K562 (cell line): ENCODE measurements around the gene RARA. TPM values are rescaled to one million over a fixed set of nuclear protein-coding genes. Genes with fewer than 3 reads are reported as not detected.

ENCODE experiments used
- ATF2 ChIP-seq: sonication (generic); formaldehyde crosslinking; IDR thresholded peaks from 2 replicates; pipeline ENCODE4 v1.8.1; 2022; ENCODE audit warnings: missing genetic modification reagents
- BRF1 ChIP-seq: IDR thresholded peaks from 3 replicates; pipeline ENCODE4 v1.6.1; 2011; ENCODE audit warnings: borderline replicate concordance, mild to moderate bottlenecking; ENCODE audit not compliant: insufficient read length; ENCODE audit errors: extremely low read depth
- CXXC5 ChIP-seq: fragments of 250-450 bp; sonication (Bioruptor Pico); IDR thresholded peaks from 2 replicates; pipeline ENCODE4 v1.8.0; 2022; ENCODE audit warnings: inconsistent platforms, mild to moderate bottlenecking, moderate library complexity
- E2F3 ChIP-seq: fragments of 250-450 bp; sonication (Bioruptor Pico); IDR thresholded peaks from 2 replicates; pipeline ENCODE4 v1.4.0; 2020; ENCODE audit warnings: mild to moderate bottlenecking
- ETS1 ChIP-seq: conservative IDR thresholded peaks from 2 replicates; pipeline ENCODE4 v1.6.1; 2011; ENCODE audit warnings: low read depth, mild to moderate bottlenecking, low read length; ENCODE audit not compliant: control insufficient read depth
- FIP1L1 ChIP-seq: fragments of 200-400 bp; formaldehyde crosslinking; IDR thresholded peaks from 2 replicates; pipeline ENCODE4 v1.6.1; 2018; ENCODE audit warnings: mild to moderate bottlenecking, low read depth, low read length; ENCODE audit not compliant: poor library complexity, severe bottlenecking
- HMGN3 ChIP-seq: IDR thresholded peaks from 2 replicates; pipeline ENCODE4 v1.6.1; 2011; ENCODE audit warnings: borderline replicate concordance, low read depth, mild to moderate bottlenecking, mixed read lengths, low read length; ENCODE audit not compliant: insufficient read length; ENCODE audit errors: extremely low read depth
- RFX5 ChIP-seq: IDR thresholded peaks from 2 replicates; pipeline ENCODE4 v1.6.1; 2011; ENCODE audit warnings: low read depth, mild to moderate bottlenecking, improper control_type of control experiment, low read length
- RNF2 ChIP-seq: sonication (generic); IDR thresholded peaks from 2 replicates; pipeline ENCODE4 v1.6.1; 2016
- SMAD4 ChIP-seq: fragments of 250-450 bp; sonication (Bioruptor Pico); conservative IDR thresholded peaks from 2 replicates; pipeline ENCODE4 v1.8.0; 2021; ENCODE audit warnings: inconsistent platforms, mild to moderate bottlenecking, moderate library complexity
- SRF ChIP-seq, 2 experiments: fragments of 250-450, 450-650 bp in 1 of 2; sonication (Bioruptor Pico) in 1 of 2; sonication (generic) in 1 of 2; formaldehyde crosslinking; IDR thresholded peaks; 2 replicates each; pipeline versions ENCODE4 v1.5.0 to v1.5.1; 2020 to 2022; ENCODE audit warnings: mild to moderate bottlenecking in 1 of 2, missing genetic modification reagents in 1 of 2
- SRSF3 ChIP-seq: fragments of 200-400 bp; formaldehyde crosslinking; IDR thresholded peaks from 2 replicates; pipeline ENCODE4 v1.6.1; 2016; ENCODE audit warnings: mild to moderate bottlenecking, low read length, moderate library complexity; ENCODE audit not compliant: insufficient read depth
- TEAD1 ChIP-seq, 2 experiments: fragments of 450-650 bp in 1 of 2; sonication (generic) in 1 of 2; formaldehyde crosslinking; IDR thresholded peaks; 2 replicates each; pipeline versions ENCODE4 v1.4.0 to v1.8.0; 2020 to 2022; ENCODE audit warnings: mild to moderate bottlenecking in 2 of 2, missing genetic modification reagents in 1 of 2
- TFAM ChIP-seq: fragments of 250-450 bp; sonication (Bioruptor Pico); conservative IDR thresholded peaks from 2 replicates; pipeline ENCODE4 v1.5.0; 2021; ENCODE audit warnings: mild to moderate bottlenecking, moderate library complexity
- VEZF1 ChIP-seq: fragments of 200-800 bp; sonication (Bioruptor generic); IDR thresholded peaks from 2 replicates; pipeline ENCODE4 v1.6.1; 2017; ENCODE audit warnings: missing genetic modification characterization, missing compliant biosample characterization
- ZC3H8 ChIP-seq: fragments of 450-650 bp; IDR thresholded peaks from 2 replicates; pipeline ENCODE4 v1.6.1; 2017
- ZEB2 ChIP-seq: fragments of 450-650 bp; IDR thresholded peaks from 2 replicates; pipeline ENCODE4 v1.6.1; 2016
- ZKSCAN1 ChIP-seq: fragments of 150-350 bp; IDR thresholded peaks from 2 replicates; pipeline ENCODE4 v1.6.1; 2016; ENCODE audit warnings: low read depth, low read length
- ZNF175 ChIP-seq: fragments of 200-800 bp; sonication (Bioruptor generic); IDR thresholded peaks from 2 replicates; pipeline ENCODE4 v1.6.1; 2016; ENCODE audit warnings: low read depth, mild to moderate bottlenecking, missing genetic modification characterization, missing compliant biosample characterization
- ZNF561 ChIP-seq: fragments of 450-650 bp; formaldehyde crosslinking; conservative IDR thresholded peaks from 2 replicates; pipeline ENCODE4 v1.4.0; 2020; ENCODE audit warnings: mild to moderate bottlenecking, moderate library complexity
- ZNF57 ChIP-seq: fragments of 450-650 bp; formaldehyde crosslinking; IDR thresholded peaks from 2 replicates; pipeline ENCODE4 v1.4.0; 2020; ENCODE audit warnings: mild to moderate bottlenecking, moderate library complexity
- ZNF586 ChIP-seq: fragments of 450-650 bp; formaldehyde crosslinking; conservative IDR thresholded peaks from 2 replicates; pipeline ENCODE4 v1.4.0; 2020; ENCODE audit warnings: mild to moderate bottlenecking, moderate library complexity
- ZNF695 ChIP-seq: fragments of 450-650 bp; formaldehyde crosslinking; IDR thresholded peaks from 2 replicates; pipeline ENCODE4 v1.4.0; 2020; ENCODE audit warnings: mild to moderate bottlenecking, moderate library complexity
- ZNF778 ChIP-seq: fragments of 450-650 bp; formaldehyde crosslinking; IDR thresholded peaks from 2 replicates; pipeline ENCODE4 v1.4.0; 2020; ENCODE audit warnings: mild to moderate bottlenecking, moderate library complexity
- ZNF785 ChIP-seq: fragments of 250-450 bp; sonication (Bioruptor Pico); IDR thresholded peaks from 2 replicates; pipeline ENCODE4 v1.4.0; 2020; ENCODE audit warnings: mild to moderate bottlenecking
- ZNF79 ChIP-seq: fragments of 250-450 bp; sonication (Bioruptor Pico); IDR thresholded peaks from 2 replicates; pipeline ENCODE4 v1.4.0; 2020; ENCODE audit warnings: low read depth, mild to moderate bottlenecking, moderate library complexity
- polyA plus RNA-seq, 8 experiments: library from polyadenylated mRNA; depleted of rRNA in 4 of 8; stranded (reverse) in 5 of 8; unstranded in 3 of 8; fragments of >200 nt; fragmentation: Nextera tagmentation in 2 of 8; fragmentation: Illumina TruSeq in 1 of 8; extraction: Ambion mirVana in 2 of 8; extraction: Trizol in 1 of 8; gene quantifications; 2 replicates each; pipeline versions ENCODE4 v1.2.1 to v1.2.3, GENCODE V29; 2011 to 2014; ENCODE audit warnings: inconsistent platforms in 1 of 8, missing spikeins in 1 of 8
- total RNA-seq, 7 experiments: library from RNA; depleted of rRNA in 6 of 7; stranded (reverse); fragments of >200 nt in 6 of 7; fragmentation: Illumina TruSeq in 2 of 7; extraction: Trizol in 2 of 7; gene quantifications; 2 replicates each; pipeline versions ENCODE4 v1.2.1 to v1.2.3, GENCODE V29; 2011 to 2021; ENCODE audit warnings: low replicate concordance in 1 of 7

RARA gene
- total and polyA plus RNA-seq, 9 of the 15 experiments (the other 6 are each of a cell fraction or from before 2014, with no cell fraction given): 0.10 to 28.0 (median 7.9) TPM

GRCh38 chr17:40329839-40330794 lies 21.1 kb downstream of the RARA start (continued):
- peak; percentile 81 for TF ChIP-seq VEZF1 (CRISPR knock-in tag)
- no peak for TF ChIP-seq ZC3H8
- TF ChIP-seq TFAM (CRISPR knock-in tag): no peak
- TF ChIP-seq ZNF695: no peak
- TF ChIP-seq ZNF79 (CRISPR knock-in tag): no peak
- TF ChIP-seq TEAD1 (CRISPR knock-in tag; IDR thresholded peaks at IDR 0.05): no peak
- TF ChIP-seq ZNF586: no peak
- no peak for TF ChIP-seq ZNF778 (CRISPR knock-in tag)
- TF ChIP-seq ATF2 (CRISPR knock-in tag): no peak
- TF ChIP-seq ZEB2: no peak
- no peak for TF ChIP-seq ZNF57 (CRISPR knock-in tag)
- TF ChIP-seq ETS1: no peak
- TF ChIP-seq HMGN3: no peak
- no peak for TF ChIP-seq RNF2
- TF ChIP-seq SRSF3: no peak
- no peak for TF ChIP-seq ZNF175 (CRISPR knock-in tag)
- TF ChIP-seq FIP1L1: no peak
- no peak for TF ChIP-seq BRF1
- no peak for TF ChIP-seq ZKSCAN1
- no peak for TF ChIP-seq SRF (CRISPR knock-in tag; IDR thresholded peaks at IDR 0.05)
- no peak for TF ChIP-seq ZNF785 (CRISPR knock-in tag)
- TF ChIP-seq SMAD4: no peak
- no peak for TF ChIP-seq ZNF561 (CRISPR knock-in tag)
- no peak for TF ChIP-seq RFX5
- TF ChIP-seq CXXC5: 0 out of 2 replicates have a peak, but pooled peaks have one; percentile 11
- TF ChIP-seq E2F3 (CRISPR knock-in tag): no peak
